ENCODE measurements around the gene EIF4EBP2. TPM values are rescaled to one million over a fixed set of nuclear protein-coding genes. Genes with fewer than 3 reads are reported as not detected.
A peak's percentile ranks its signal among the peaks of the same experiment; 100 is the strongest.

EIF4EBP2 gene
- total and polyA plus RNA-seq, 2 experiments from 2014 or later, result 36.8 to 39.1 TPM

- Histone ChIP-seq H3K9me3 (ENCODE audit: low read depth) (no peaks in the 10 kb centered on the region), H3K27me3 (peaks cover 32% of the 10 kb centered on the region), H3K4me3 (no peak overlapping the region), H3K36me3 (no peaks in the 10 kb centered on the region), H3K4me1 (ENCODE audit: low read depth) (peaks cover 11% of the 10 kb centered on the region), H3K27ac (no peak overlapping the region)
- DNase-seq (ENCODE audit: low read depth in 1 of 2, low spot score in 1 of 2), result no peak
- no peak for TF ChIP-seq CTCF (IDR thresholded peaks at IDR 0.05; ENCODE audit: low read depth, low read length)
Measured at GRCh38 chr10:70435241-70436085, 31.5 kb downstream of the EIF4EBP2 start.

- H3K36me3 ChIP-seq, result no peaks in the 10 kb centered on the region
- peaks cover 54% of the 10 kb centered on the region for H3K27me3 ChIP-seq
- H3K4me3 ChIP-seq, result no peak overlapping the region
- H3K4me1 ChIP-seq (ENCODE audit: low read depth), result peaks cover 4% of the 10 kb centered on the region
- no peak overlapping the region for H3K27ac ChIP-seq
- H3K9me3 ChIP-seq (ENCODE audit: low read depth), result no peaks in the 10 kb centered on the region
- DNase-seq (ENCODE audit: low read depth in 1 of 2, low spot score in 1 of 2), result no peak
- TF ChIP-seq CTCF (IDR thresholded peaks at IDR 0.05; ENCODE audit: low read depth, low read length), result no peak
Measured at GRCh38 chr10:70437721-70438120, 33.8 kb downstream of the EIF4EBP2 start.

GRCh38 chr10:70440296-70441160, 36.6 kb downstream of the EIF4EBP2 start:
- no peak for DNase-seq (ENCODE audit: low read depth in 1 of 2, low spot score in 1 of 2)
- Histone ChIP-seq H3K36me3 (no peaks in the 10 kb centered on the region), H3K27me3 (peaks cover 66% of the 10 kb centered on the region), H3K27ac (no peak overlapping the region), H3K4me1 (ENCODE audit: low read depth) (peaks cover 4% of the 10 kb centered on the region), H3K9me3 (ENCODE audit: low read depth) (no peaks in the 10 kb centered on the region), H3K4me3 (peak overlapping the region; percentile 15)
- TF ChIP-seq CTCF (IDR thresholded peaks at IDR 0.05; ENCODE audit: low read depth, low read length), result no peak

GRCh38 chr10:70441161-70441894, 37.4 kb downstream of the EIF4EBP2 start, which contains the start of gene NODAL:
Gene NODAL (minus strand): TSS chr10:70441681. CDS start chr10:70441667, 14 bp downstream.
- no peaks in the 10 kb centered on the region for H3K9me3 ChIP-seq (ENCODE audit: low read depth)
- TF ChIP-seq CTCF (IDR thresholded peaks at IDR 0.05; ENCODE audit: low read depth, low read length), result no peak
- H3K4me3 ChIP-seq, result peak within 1 kb of the TSS; percentile 15
- H3K4me1 ChIP-seq (ENCODE audit: low read depth), result peaks cover 4% of the 10 kb centered on the region
- peaks cover 66% of the 10 kb centered on the region for H3K27me3 ChIP-seq
- H3K36me3 ChIP-seq, result no peaks in the 10 kb centered on the region
- H3K27ac ChIP-seq, result no peak within 1 kb of the TSS
- DNase-seq (ENCODE audit: low read depth in 1 of 2, low spot score in 1 of 2), result no peak

GRCh38 chr10:70441895-70442309, 38.0 kb downstream of the EIF4EBP2 start:
- DNase-seq (ENCODE audit: low read depth in 1 of 2, low spot score in 1 of 2), result no peak
- Histone ChIP-seq H3K27me3 (peaks cover 66% of the 10 kb centered on the region), H3K4me1 (ENCODE audit: low read depth) (peaks cover 4% of the 10 kb centered on the region), H3K4me3 (no peak overlapping the region), H3K9me3 (ENCODE audit: low read depth) (no peaks in the 10 kb centered on the region), H3K27ac (no peak overlapping the region), H3K36me3 (no peaks in the 10 kb centered on the region)
- no peak for TF ChIP-seq CTCF (IDR thresholded peaks at IDR 0.05; ENCODE audit: low read depth, low read length)

Measured in cardiac muscle cell (in vitro differentiated cells and primary cell).